Chondrocyte (in vitro differentiated cells): ENCODE measurements around the gene RAB3GAP2. TPM values are rescaled to one million over a fixed set of nuclear protein-coding genes. Genes with fewer than 3 reads are reported as not detected.
"Not testable (repeated sequence)": the region's sequence is repeated elsewhere in the genome, so short reads cannot be mapped to it uniquely, and the experiment has no call there.

Experiments
- DNase-seq: peaks from one replicate; pipeline ENCODE4 v3.0.0; 2021; ENCODE audit warnings: mixed read lengths, low spot score
- H3K27ac Mint-ChIP-seq: one replicate; pipeline ENCODE4 v1.8.0; 2021; ENCODE audit warnings: mild to moderate bottlenecking, moderate library complexity, mixed read lengths; ENCODE audit not compliant: unreplicated experiment
- H3K27me3 Mint-ChIP-seq: 2 replicates; pipeline ENCODE4 v1.8.0; 2021; ENCODE audit warnings: low read depth, mixed read lengths
- H3K36me3 Mint-ChIP-seq: 2 replicates; pipeline ENCODE4 v1.8.0; 2021; ENCODE audit warnings: low read depth, mixed read lengths
- H3K4me1 Mint-ChIP-seq: 2 replicates; pipeline ENCODE4 v1.8.0; 2021; ENCODE audit warnings: low read depth, mild to moderate bottlenecking, mixed read lengths
- H3K4me3 Mint-ChIP-seq: one replicate; pipeline ENCODE4 v1.8.0; 2021; ENCODE audit warnings: mild to moderate bottlenecking, moderate library complexity, mixed read lengths; ENCODE audit not compliant: unreplicated experiment
- H3K9me3 Mint-ChIP-seq: 2 replicates; pipeline ENCODE4 v1.8.0; 2021; ENCODE audit warnings: low read depth, mixed read lengths
- total RNA-seq: library from RNA; stranded (reverse); gene quantifications from 3 replicates; pipeline ENCODE4 v1.2.1, GENCODE V29; 2021
- TF ChIP-seq, protein P1 (sequence below): fragments of 200-600 bp; sonication (generic); IDR thresholded peaks from 2 replicates; pipeline ENCODE4 v1.5.0; 2021; ENCODE audit warnings: antibody characterized with exemption, mild to moderate bottlenecking, moderate library complexity

The RAB3GAP2 gene
- total RNA-seq, 1 donor from 2014 or later, result 47.5 TPM

DNA sequence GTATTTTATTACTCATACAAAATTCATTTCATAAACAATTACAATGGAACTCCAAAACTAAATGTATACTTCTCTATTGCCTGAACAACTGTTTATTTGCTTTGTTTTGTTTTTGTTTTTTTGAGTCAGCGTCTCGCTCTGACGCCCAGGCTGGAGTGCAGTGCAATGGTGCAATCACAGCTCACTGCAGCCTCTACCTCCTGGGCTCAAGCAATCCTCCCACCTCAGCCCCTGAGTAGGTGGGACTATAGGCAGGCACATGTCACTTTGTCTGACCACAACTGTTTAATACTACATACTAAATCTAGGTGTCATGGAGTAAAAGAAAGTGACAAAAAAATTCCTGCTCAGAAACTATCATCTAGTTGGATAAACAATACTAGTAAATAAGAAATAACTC, 49.3 kb downstream of the RAB3GAP2 start:
- Mint-ChIP-seq H3K9me3 (no peaks in the 10 kb centered on the region), H3K36me3 (no peaks in the 10 kb centered on the region), H3K27me3 (no peaks in the 10 kb centered on the region), H3K4me3 (no peak overlapping the region), H3K4me1 (peaks cover 10% of the 10 kb centered on the region), H3K27ac (no peak overlapping the region)
- no peak for DNase-seq
- TF ChIP-seq, protein P1, sequence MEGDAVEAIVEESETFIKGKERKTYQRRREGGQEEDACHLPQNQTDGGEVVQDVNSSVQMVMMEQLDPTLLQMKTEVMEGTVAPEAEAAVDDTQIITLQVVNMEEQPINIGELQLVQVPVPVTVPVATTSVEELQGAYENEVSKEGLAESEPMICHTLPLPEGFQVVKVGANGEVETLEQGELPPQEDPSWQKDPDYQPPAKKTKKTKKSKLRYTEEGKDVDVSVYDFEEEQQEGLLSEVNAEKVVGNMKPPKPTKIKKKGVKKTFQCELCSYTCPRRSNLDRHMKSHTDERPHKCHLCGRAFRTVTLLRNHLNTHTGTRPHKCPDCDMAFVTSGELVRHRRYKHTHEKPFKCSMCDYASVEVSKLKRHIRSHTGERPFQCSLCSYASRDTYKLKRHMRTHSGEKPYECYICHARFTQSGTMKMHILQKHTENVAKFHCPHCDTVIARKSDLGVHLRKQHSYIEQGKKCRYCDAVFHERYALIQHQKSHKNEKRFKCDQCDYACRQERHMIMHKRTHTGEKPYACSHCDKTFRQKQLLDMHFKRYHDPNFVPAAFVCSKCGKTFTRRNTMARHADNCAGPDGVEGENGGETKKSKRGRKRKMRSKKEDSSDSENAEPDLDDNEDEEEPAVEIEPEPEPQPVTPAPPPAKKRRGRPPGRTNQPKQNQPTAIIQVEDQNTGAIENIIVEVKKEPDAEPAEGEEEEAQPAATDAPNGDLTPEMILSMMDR, result no peak

DNA sequence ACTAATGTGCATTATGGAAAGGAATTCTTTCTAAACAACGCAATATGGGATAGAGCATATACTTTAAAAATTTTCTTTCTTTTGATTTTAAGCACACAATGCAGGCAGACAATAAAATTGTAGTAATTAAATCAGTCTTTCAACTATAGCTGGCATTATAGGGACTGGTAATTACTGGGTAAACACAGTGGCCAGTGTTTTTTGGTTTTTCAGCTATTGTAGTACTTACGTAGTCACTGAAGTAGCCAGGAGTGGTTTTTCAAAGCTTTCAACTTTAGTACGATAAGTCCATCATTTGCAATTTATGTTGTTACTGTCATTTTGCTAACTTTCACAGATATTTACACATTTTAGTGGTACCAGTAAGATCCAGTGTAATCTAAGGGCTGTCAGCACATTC, 50.6 kb downstream of the RAB3GAP2 start:
- TF ChIP-seq, protein P1, result no peak
- Mint-ChIP-seq H3K4me3 (no peak overlapping the region), H3K27ac (no peak overlapping the region), H3K36me3 (no peaks in the 10 kb centered on the region), H3K27me3 (no peaks in the 10 kb centered on the region), H3K4me1 (peaks cover 10% of the 10 kb centered on the region), H3K9me3 (no peaks in the 10 kb centered on the region)
- DNase-seq, result no peak

DNA sequence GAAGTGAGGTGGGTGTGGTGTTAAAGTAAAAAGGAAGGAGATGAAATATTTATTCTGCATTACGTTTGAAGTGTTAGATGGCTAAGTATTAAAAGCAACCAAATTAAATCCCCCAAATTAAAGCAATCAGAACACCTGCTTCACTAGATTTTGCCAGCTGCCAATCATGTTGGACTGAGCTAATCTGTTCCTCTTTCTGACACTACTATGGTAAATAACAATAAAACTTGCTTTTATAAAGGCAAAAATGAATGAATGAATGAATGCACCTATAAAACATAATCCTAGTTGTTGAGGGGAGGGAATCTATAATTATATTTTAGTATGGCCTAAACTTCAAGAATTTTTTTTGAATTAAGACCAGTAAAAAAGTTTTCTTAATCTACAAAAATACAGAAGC, 51.0 kb downstream of the RAB3GAP2 start:
- Mint-ChIP-seq H3K36me3 (no peaks in the 10 kb centered on the region), H3K4me1 (peaks cover 10% of the 10 kb centered on the region), H3K27ac (no peak overlapping the region), H3K27me3 (no peaks in the 10 kb centered on the region), H3K4me3 (no peak overlapping the region), H3K9me3 (no peaks in the 10 kb centered on the region)
- TF ChIP-seq, protein P1, result no peak
- no peak for DNase-seq

GRCh38 chr1:220220699-220221040, 51.6 kb downstream of the RAB3GAP2 start:
- H3K4me1 Mint-ChIP-seq, H3K27me3 Mint-ChIP-seq, H3K4me3 Mint-ChIP-seq, H3K27ac Mint-ChIP-seq, DNase-seq, H3K36me3 Mint-ChIP-seq, H3K9me3 Mint-ChIP-seq: not testable (repeated sequence)

GRCh38 chr1:220219865-220220698, 52.2 kb downstream of the RAB3GAP2 start:
- Mint-ChIP-seq H3K27ac (peak overlapping the region; percentile 22), H3K27me3 (no peaks in the 10 kb centered on the region), H3K4me1 (peaks cover 10% of the 10 kb centered on the region), H3K9me3 (no peaks in the 10 kb centered on the region), H3K4me3 (no peak overlapping the region), H3K36me3 (no peaks in the 10 kb centered on the region)
- no peak for DNase-seq
- TF ChIP-seq, protein P1, result no peak

DNA sequence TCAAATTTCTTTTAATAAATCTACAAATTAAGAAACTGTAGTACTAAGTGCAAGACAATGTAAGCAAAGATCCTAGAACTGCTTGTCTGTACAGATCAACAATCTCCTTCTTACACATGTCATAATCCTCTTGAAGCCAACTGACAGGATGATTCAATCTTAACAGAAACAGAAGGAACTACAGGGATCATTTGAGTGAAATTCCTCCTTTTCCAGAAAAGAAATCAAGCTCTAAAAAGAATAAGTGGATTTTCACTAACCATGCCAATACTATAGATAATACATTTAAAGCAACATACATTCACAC, 53.2 kb downstream of the RAB3GAP2 start:
- Mint-ChIP-seq H3K9me3 (no peaks in the 10 kb centered on the region), H3K4me3 (no peak overlapping the region), H3K27me3 (no peaks in the 10 kb centered on the region), H3K27ac (peak overlapping the region; percentile 61), H3K36me3 (no peaks in the 10 kb centered on the region), H3K4me1 (peaks cover 10% of the 10 kb centered on the region)
- TF ChIP-seq, protein P1, result no peak
- DNase-seq, result no peak
